ENCODE results near the gene MAGI1. TPM values are rescaled to one million over a fixed set of nuclear protein-coding genes. Genes with fewer than 3 reads are reported as not detected.

The MAGI1 gene
- total RNA-seq, 1 experiment from 2014 or later: 58.2 TPM

- Mint-ChIP-seq H3K27ac (no peak overlapping the region), H3K9me3 (no peaks in the 10 kb centered on the region), H3K4me3 (no peak overlapping the region), H3K4me1 (peaks cover 30% of the 10 kb centered on the region), H3K27me3 (ENCODE audit: low read depth) (no peaks in the 10 kb centered on the region), H3K36me3 (no peaks in the 10 kb centered on the region)
- TF ChIP-seq PREB (CRISPR knock-in tag; IDR thresholded peaks at IDR 0.05; ENCODE audit: borderline replicate concordance) (no peak), RORB (CRISPR knock-in tag; IDR thresholded peaks at IDR 0.05) (no peak), ZNF263 (CRISPR knock-in tag; IDR thresholded peaks at IDR 0.05; ENCODE audit: low read depth) (no peak), ZSCAN18 (CRISPR knock-in tag; IDR thresholded peaks at IDR 0.05) (no peak), GTF2I (CRISPR knock-in tag; conservative IDR thresholded peaks at IDR 0.05) (no peak), EMX1 (CRISPR knock-in tag; IDR thresholded peaks at IDR 0.05) (no peak), ZMAT4 (CRISPR knock-in tag; IDR thresholded peaks at IDR 0.05) (no peak), CREM (CRISPR knock-in tag; IDR thresholded peaks at IDR 0.05) (no peak), SMAD4 (CRISPR knock-in tag; IDR thresholded peaks at IDR 0.05) (no peak), SOX15 (CRISPR knock-in tag; IDR thresholded peaks at IDR 0.05) (no peak), MYBL2 (CRISPR knock-in tag; IDR thresholded peaks at IDR 0.05) (no peak), ZNF532 (CRISPR knock-in tag; IDR thresholded peaks at IDR 0.05; ENCODE audit: borderline replicate concordance) (no peak), ZNF425 (CRISPR knock-in tag; conservative IDR thresholded peaks at IDR 0.05) (no peak), JUN (CRISPR knock-in tag; IDR thresholded peaks at IDR 0.05) (no peak), ZNF281 (CRISPR knock-in tag; IDR thresholded peaks at IDR 0.05) (no peak), OVOL2 (CRISPR knock-in tag; IDR thresholded peaks at IDR 0.05; ENCODE audit: borderline replicate concordance) (no peak), ZNF219 (CRISPR knock-in tag; IDR thresholded peaks at IDR 0.05; ENCODE audit: borderline replicate concordance) (no peak)
- ChIA-PET POLR2A (no interaction called here), CTCF (no interaction called here)
- DNase-seq (ENCODE audit: low spot score): no peak
- ATAC-seq: no peak
Measured at GRCh38 chr3:65983100-65983499, 55.6 kb downstream of the MAGI1 start.

Data from WTC11 (cell line).